ENCODE data around the gene MAP2K3. TPM values are rescaled to one million over a fixed set of nuclear protein-coding genes. Genes with fewer than 3 reads are reported as not detected.
A peak's percentile ranks its signal among the peaks of the same experiment; 100 is the strongest.

Gene MAP2K3
- total RNA-seq, 1 donor from 2014 or later: 11.5 TPM

GRCh38 chr17:21289175-21289901 is 4.8 kb downstream of the MAP2K3 start:
- H3K9me3 ChIP-seq (ENCODE audit: control insufficient read depth in 3 of 3, low read length in 3 of 3): no peaks in the 10 kb centered on the region
- peaks cover 64 to 83% (median 80%) of the 10 kb centered on the region in 3 donors for H3K4me1 ChIP-seq (ENCODE audit: control insufficient read depth in 3 of 3, insufficient read depth in 3 of 3, low read length in 3 of 3)
- peak overlapping the region; percentile 91 for H3K27ac ChIP-seq (ENCODE audit: low read depth, low read length)
- H3K27me3 ChIP-seq (ENCODE audit: control insufficient read depth in 3 of 3, insufficient read depth in 3 of 3, low read length in 3 of 3): no peaks in the 10 kb centered on the region
- peak overlapping the region; percentile 73 to 99 (median 85) for H3K9ac ChIP-seq (ENCODE audit: low read depth in 1 of 3, low read length in 3 of 3)
- peaks cover 0 to 24% (median 2%) of the 10 kb centered on the region in 3 donors for H3K36me3 ChIP-seq (ENCODE audit: control insufficient read depth in 3 of 3, insufficient read depth in 3 of 3, low read length in 3 of 3)
- H3K4me3 ChIP-seq (ENCODE audit: low read length in 3 of 3): peak overlapping the region; percentile 69 to 98 (median 73)

- peaks cover 69 to 89% (median 87%) of the 10 kb centered on the region in 3 donors for H3K4me1 ChIP-seq (ENCODE audit: control insufficient read depth in 3 of 3, insufficient read depth in 3 of 3, low read length in 3 of 3)
- peaks cover 0 to 24% (median 2%) of the 10 kb centered on the region in 3 donors for H3K36me3 ChIP-seq (ENCODE audit: control insufficient read depth in 3 of 3, insufficient read depth in 3 of 3, low read length in 3 of 3)
- peak overlapping the region in 2 of 3 donors; percentile 63 to 69 for H3K4me3 ChIP-seq (ENCODE audit: low read length in 3 of 3)
- H3K27me3 ChIP-seq (ENCODE audit: control insufficient read depth in 3 of 3, insufficient read depth in 3 of 3, low read length in 3 of 3): peaks cover 0 to 3% (median 0%) of the 10 kb centered on the region in 3 donors
- peak overlapping the region; percentile 73 to 99 (median 85) for H3K9ac ChIP-seq (ENCODE audit: low read depth in 1 of 3, low read length in 3 of 3)
- peak overlapping the region; percentile 91 for H3K27ac ChIP-seq (ENCODE audit: low read depth, low read length)
- H3K9me3 ChIP-seq (ENCODE audit: control insufficient read depth in 3 of 3, low read length in 3 of 3): no peaks in the 10 kb centered on the region
Measured at GRCh38 chr17:21289902-21290571, 5.5 kb downstream of the MAP2K3 start.

- H3K4me1 ChIP-seq (ENCODE audit: control insufficient read depth in 3 of 3, insufficient read depth in 3 of 3, low read length in 3 of 3): peaks cover 74 to 95% (median 89%) of the 10 kb centered on the region in 3 donors
- H3K27ac ChIP-seq (ENCODE audit: low read depth, low read length): no peak overlapping the region
Measured at GRCh38 chr17:21291357-21291756, 6.8 kb downstream of the MAP2K3 start.

DNA sequence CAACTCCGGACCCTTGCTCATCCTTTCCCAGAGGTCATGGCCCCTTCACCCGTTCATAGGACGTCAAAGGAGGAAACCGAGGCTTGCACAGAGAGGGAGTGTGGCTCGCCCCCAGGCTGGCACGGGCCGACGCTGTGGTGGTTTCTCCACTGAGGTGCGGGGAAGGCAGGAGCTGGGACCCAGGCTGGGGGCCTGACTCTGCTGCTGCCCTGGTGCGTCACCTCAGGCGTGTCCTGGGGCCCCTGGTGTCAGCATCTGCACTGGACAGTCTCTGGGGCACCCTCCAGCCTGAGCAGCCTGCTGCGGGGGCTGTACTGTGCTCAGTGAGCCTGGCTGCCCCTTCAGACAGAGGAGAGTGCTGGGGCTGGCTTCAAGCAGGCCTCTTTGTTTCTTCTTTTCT is 7.4 kb downstream of the MAP2K3 start:
- Histone ChIP-seq H3K4me1 (ENCODE audit: control insufficient read depth in 3 of 3, insufficient read depth in 3 of 3, low read length in 3 of 3) (peaks cover 74 to 95% (median 89%) of the 10 kb centered on the region in 3 donors), H3K9me3 (ENCODE audit: control insufficient read depth in 3 of 3, low read length in 3 of 3) (no peaks in the 10 kb centered on the region), H3K27ac (ENCODE audit: low read depth, low read length) (no peak overlapping the region)

More at GRCh38 chr17:21291357-21291756, 6.8 kb downstream of the MAP2K3 start:
- Histone ChIP-seq H3K9ac (ENCODE audit: low read depth in 1 of 3, low read length in 3 of 3) (peak overlapping the region in 1 of 3 donors; percentile 33), H3K27me3 (ENCODE audit: control insufficient read depth in 3 of 3, insufficient read depth in 3 of 3, low read length in 3 of 3) (peaks cover 0 to 3% (median 0%) of the 10 kb centered on the region in 3 donors), H3K9me3 (ENCODE audit: control insufficient read depth in 3 of 3, low read length in 3 of 3) (no peaks in the 10 kb centered on the region), H3K36me3 (ENCODE audit: control insufficient read depth in 3 of 3, insufficient read depth in 3 of 3, low read length in 3 of 3) (peaks cover 0 to 20% (median 2%) of the 10 kb centered on the region in 3 donors), H3K4me3 (ENCODE audit: low read length in 3 of 3) (no peak overlapping the region)

GRCh38 chr17:21292867-21293830 is 8.6 kb downstream of the MAP2K3 start:
- H3K27me3 ChIP-seq (ENCODE audit: control insufficient read depth in 3 of 3, insufficient read depth in 3 of 3, low read length in 3 of 3): peaks cover 0 to 3% (median 0%) of the 10 kb centered on the region in 3 donors
- no peaks in the 10 kb centered on the region for H3K9me3 ChIP-seq (ENCODE audit: control insufficient read depth in 3 of 3, low read length in 3 of 3)
- H3K36me3 ChIP-seq (ENCODE audit: control insufficient read depth in 3 of 3, insufficient read depth in 3 of 3, low read length in 3 of 3): peaks cover 1 to 24% (median 2%) of the 10 kb centered on the region in 3 donors
- H3K9ac ChIP-seq (ENCODE audit: low read depth in 1 of 3, low read length in 3 of 3): peak overlapping the region in 1 of 3 donors; percentile 70
- no peak overlapping the region for H3K4me3 ChIP-seq (ENCODE audit: low read length in 3 of 3)
- H3K4me1 ChIP-seq (ENCODE audit: control insufficient read depth in 3 of 3, insufficient read depth in 3 of 3, low read length in 3 of 3): peaks cover 74 to 95% (median 89%) of the 10 kb centered on the region in 3 donors
- H3K27ac ChIP-seq (ENCODE audit: low read depth, low read length): no peak overlapping the region

More for the DNA sequence above, 7.4 kb downstream of the MAP2K3 start:
- Histone ChIP-seq H3K36me3 (ENCODE audit: control insufficient read depth in 3 of 3, insufficient read depth in 3 of 3, low read length in 3 of 3) (peaks cover 0 to 23% (median 2%) of the 10 kb centered on the region in 3 donors), H3K9ac (ENCODE audit: low read depth in 1 of 3, low read length in 3 of 3) (no peak overlapping the region), H3K4me3 (ENCODE audit: low read length in 3 of 3) (no peak overlapping the region), H3K27me3 (ENCODE audit: control insufficient read depth in 3 of 3, insufficient read depth in 3 of 3, low read length in 3 of 3) (peaks cover 0 to 3% (median 0%) of the 10 kb centered on the region in 3 donors)

DNA sequence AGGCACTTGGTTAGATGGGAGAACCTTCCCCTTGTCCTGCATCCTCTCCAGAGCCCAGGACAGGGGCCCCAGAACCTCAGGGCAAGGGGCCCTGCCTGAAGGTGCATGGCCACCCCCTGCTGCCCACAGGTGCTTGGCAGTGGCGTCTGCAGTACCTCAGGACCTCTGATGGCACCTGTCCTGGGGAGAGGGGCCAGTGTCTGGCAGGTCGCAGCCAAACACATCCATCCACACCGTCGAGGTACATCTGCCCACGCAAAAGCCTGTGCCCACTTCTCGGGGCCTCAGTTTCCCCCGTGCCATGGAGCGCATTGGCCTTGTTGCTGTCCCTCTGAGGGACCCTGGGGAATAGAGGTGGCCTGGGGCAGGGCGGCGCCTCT is 9.3 kb downstream of the MAP2K3 start:
- H3K27ac ChIP-seq (ENCODE audit: low read depth, low read length): no peak overlapping the region
- H3K36me3 ChIP-seq (ENCODE audit: control insufficient read depth in 3 of 3, insufficient read depth in 3 of 3, low read length in 3 of 3): peaks cover 8 to 30% (median 8%) of the 10 kb centered on the region in 3 donors

GRCh38 chr17:21294321-21295035 is 10.0 kb downstream of the MAP2K3 start:
- no peak overlapping the region for H3K4me3 ChIP-seq (ENCODE audit: low read length in 3 of 3)
- no peaks in the 10 kb centered on the region for H3K9me3 ChIP-seq (ENCODE audit: control insufficient read depth in 3 of 3, low read length in 3 of 3)
- H3K9ac ChIP-seq (ENCODE audit: low read depth in 1 of 3, low read length in 3 of 3): peak overlapping the region; percentile 23 to 70 (median 47)
- peaks cover 14 to 37% (median 15%) of the 10 kb centered on the region in 3 donors for H3K36me3 ChIP-seq (ENCODE audit: control insufficient read depth in 3 of 3, insufficient read depth in 3 of 3, low read length in 3 of 3)
- H3K27ac ChIP-seq (ENCODE audit: low read depth, low read length): peak overlapping the region; percentile 68
- H3K4me1 ChIP-seq (ENCODE audit: control insufficient read depth in 3 of 3, insufficient read depth in 3 of 3, low read length in 3 of 3): peaks cover 65 to 90% (median 83%) of the 10 kb centered on the region in 3 donors
- H3K27me3 ChIP-seq (ENCODE audit: control insufficient read depth in 3 of 3, insufficient read depth in 3 of 3, low read length in 3 of 3): peaks cover 0 to 3% (median 0%) of the 10 kb centered on the region in 3 donors

More for the DNA sequence above, 9.3 kb downstream of the MAP2K3 start:
- Histone ChIP-seq H3K9ac (ENCODE audit: low read depth in 1 of 3, low read length in 3 of 3) (peak overlapping the region in 1 of 3 donors; percentile 70), H3K9me3 (ENCODE audit: control insufficient read depth in 3 of 3, low read length in 3 of 3) (no peaks in the 10 kb centered on the region), H3K4me3 (ENCODE audit: low read length in 3 of 3) (no peak overlapping the region), H3K4me1 (ENCODE audit: control insufficient read depth in 3 of 3, insufficient read depth in 3 of 3, low read length in 3 of 3) (peaks cover 72 to 94% (median 88%) of the 10 kb centered on the region in 3 donors), H3K27me3 (ENCODE audit: control insufficient read depth in 3 of 3, insufficient read depth in 3 of 3, low read length in 3 of 3) (peaks cover 0 to 3% (median 0%) of the 10 kb centered on the region in 3 donors)

- no peaks in the 10 kb centered on the region for H3K9me3 ChIP-seq (ENCODE audit: control insufficient read depth in 3 of 3, low read length in 3 of 3)
- peak overlapping the region in 1 of 3 donors; percentile 45 for H3K4me3 ChIP-seq (ENCODE audit: low read length in 3 of 3)
- H3K27ac ChIP-seq (ENCODE audit: low read depth, low read length): peak overlapping the region; percentile 68
- peaks cover 21 to 43% (median 22%) of the 10 kb centered on the region in 3 donors for H3K36me3 ChIP-seq (ENCODE audit: control insufficient read depth in 3 of 3, insufficient read depth in 3 of 3, low read length in 3 of 3)
- H3K4me1 ChIP-seq (ENCODE audit: control insufficient read depth in 3 of 3, insufficient read depth in 3 of 3, low read length in 3 of 3): peaks cover 57 to 85% (median 75%) of the 10 kb centered on the region in 3 donors
- H3K9ac ChIP-seq (ENCODE audit: low read depth in 1 of 3, low read length in 3 of 3): peak overlapping the region; percentile 23 to 70 (median 47)
- H3K27me3 ChIP-seq (ENCODE audit: control insufficient read depth in 3 of 3, insufficient read depth in 3 of 3, low read length in 3 of 3): peaks cover 0 to 3% (median 0%) of the 10 kb centered on the region in 3 donors
Measured at GRCh38 chr17:21295036-21295952, 10.8 kb downstream of the MAP2K3 start.
